Vagina (tissue), 2 donors: ENCODE measurements around the gene POU2F3.

ENCODE experiments used
- CTCF ChIP-seq, 3 experiments: fragments of 450-650 bp in 2 of 3; fragments of 200-600 bp in 1 of 3; sonication (generic) in 1 of 3; IDR thresholded peaks; one replicate each; pipeline ENCODE4 v1.5.1; 2017 to 2019; ENCODE audit warnings: antibody characterized with exemption in 3 of 3, mild to moderate bottlenecking in 2 of 3, moderate library complexity in 2 of 3
- POLR2A ChIP-seq, 2 donors: fragments of 450-650 bp; IDR thresholded peaks; one replicate each; pipeline ENCODE4 v1.6.1; 2017; ENCODE audit warnings: antibody characterized with exemption in 2 of 2, mild to moderate bottlenecking in 2 of 2, moderate library complexity in 2 of 2
- POLR2AphosphoS5 ChIP-seq, 2 donors: sonication (generic); formaldehyde crosslinking; IDR thresholded peaks; one replicate each; pipeline ENCODE4 v1.9.0; 2017; ENCODE audit warnings: antibody characterized with exemption in 2 of 2, mild to moderate bottlenecking in 2 of 2, low read depth in 1 of 2; ENCODE audit not compliant: insufficient read depth in 1 of 2

- TF ChIP-seq CTCF (IDR thresholded peaks at IDR 0.05) (no peak), POLR2AphosphoS5 (IDR thresholded peaks at IDR 0.05; ENCODE audit: insufficient read depth in 1 of 2, low read depth in 1 of 2) (no peak), POLR2A (IDR thresholded peaks at IDR 0.05) (no peak)
Measured at GRCh38 chr11:120326228-120326627, 86.3 kb downstream of the POU2F3 start.
